Measurements from ENCODE around the gene ERFL.

DNA sequence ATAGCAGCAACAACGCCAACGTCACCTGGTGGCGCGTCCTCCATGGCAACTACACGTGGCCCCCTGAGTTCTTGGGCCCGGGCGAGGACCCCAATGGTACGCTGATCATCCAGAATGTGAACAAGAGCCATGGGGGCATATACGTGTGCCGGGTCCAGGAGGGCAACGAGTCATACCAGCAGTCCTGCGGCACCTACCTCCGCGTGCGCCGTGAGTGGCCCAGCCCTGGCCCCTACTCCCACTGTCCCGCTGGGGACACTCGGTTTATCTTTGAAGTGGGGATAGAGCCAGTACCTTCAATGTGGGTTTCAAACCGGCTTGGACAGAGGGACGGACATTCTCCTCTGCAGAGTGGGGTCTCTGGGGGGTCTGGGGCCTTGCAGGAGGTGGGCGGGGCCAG, 49.2 kb downstream of the ERFL start:
- TF ChIP-seq, protein P1, sequence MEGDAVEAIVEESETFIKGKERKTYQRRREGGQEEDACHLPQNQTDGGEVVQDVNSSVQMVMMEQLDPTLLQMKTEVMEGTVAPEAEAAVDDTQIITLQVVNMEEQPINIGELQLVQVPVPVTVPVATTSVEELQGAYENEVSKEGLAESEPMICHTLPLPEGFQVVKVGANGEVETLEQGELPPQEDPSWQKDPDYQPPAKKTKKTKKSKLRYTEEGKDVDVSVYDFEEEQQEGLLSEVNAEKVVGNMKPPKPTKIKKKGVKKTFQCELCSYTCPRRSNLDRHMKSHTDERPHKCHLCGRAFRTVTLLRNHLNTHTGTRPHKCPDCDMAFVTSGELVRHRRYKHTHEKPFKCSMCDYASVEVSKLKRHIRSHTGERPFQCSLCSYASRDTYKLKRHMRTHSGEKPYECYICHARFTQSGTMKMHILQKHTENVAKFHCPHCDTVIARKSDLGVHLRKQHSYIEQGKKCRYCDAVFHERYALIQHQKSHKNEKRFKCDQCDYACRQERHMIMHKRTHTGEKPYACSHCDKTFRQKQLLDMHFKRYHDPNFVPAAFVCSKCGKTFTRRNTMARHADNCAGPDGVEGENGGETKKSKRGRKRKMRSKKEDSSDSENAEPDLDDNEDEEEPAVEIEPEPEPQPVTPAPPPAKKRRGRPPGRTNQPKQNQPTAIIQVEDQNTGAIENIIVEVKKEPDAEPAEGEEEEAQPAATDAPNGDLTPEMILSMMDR (IDR thresholded peaks at IDR 0.05): no peak
- TF ChIP-seq EP300 (IDR thresholded peaks at IDR 0.05): no peak
- no peak for TF ChIP-seq POLR2AphosphoS5 (IDR thresholded peaks at IDR 0.05)

All from esophagus muscularis mucosa (tissue), 4 donors.